Smooth muscle cell (in vitro differentiated cells): ENCODE data around the gene VPS35. TPM values are rescaled to one million over a fixed set of nuclear protein-coding genes. Genes with fewer than 3 reads are reported as not detected.

ENCODE experiments used
- DNase-seq: peaks from one replicate; lab custom pipeline; 2025; ENCODE audit not compliant: unreplicated experiment; lab: John Stamatoyannopoulos, UW
- H2AFZ ChIP-seq: fragments of 200-600 bp; sonication (generic); 2 replicates; pipeline ENCODE4 v1.6.0; 2016; ENCODE audit warnings: antibody characterized with exemption, low read depth, mild to moderate bottlenecking
- H3F3A ChIP-seq: fragments of 200-600 bp; sonication (generic); 2 replicates; pipeline ENCODE4 v1.6.0; 2017; ENCODE audit warnings: antibody characterized with exemption, low read depth
- H3K27ac ChIP-seq: fragments of 200-600 bp; sonication (generic); 2 replicates; pipeline ENCODE4 v1.5.1; 2016; ENCODE audit warnings: low read depth, mild to moderate bottlenecking
- H3K27me3 ChIP-seq: fragments of 200-600 bp; sonication (generic); 2 replicates; pipeline ENCODE4 v1.6.1; 2016; ENCODE audit warnings: low read depth, mild to moderate bottlenecking
- H3K36me3 ChIP-seq: fragments of 200-600 bp; sonication (generic); 2 replicates; pipeline ENCODE4 v1.5.1; 2016; ENCODE audit warnings: low read depth
- H3K4me1 ChIP-seq: fragments of 200-600 bp; sonication (generic); 2 replicates; pipeline ENCODE4 v1.5.1; 2016; ENCODE audit warnings: low read depth
- H3K4me2 ChIP-seq: fragments of 200-600 bp; sonication (generic); 2 replicates; pipeline ENCODE4 v1.6.0; 2016; ENCODE audit warnings: mild to moderate bottlenecking
- H3K4me3 ChIP-seq: fragments of 200-600 bp; sonication (generic); 2 replicates; pipeline ENCODE4 v1.5.1; 2016; ENCODE audit warnings: mild to moderate bottlenecking
- H3K79me2 ChIP-seq: fragments of 200-600 bp; sonication (generic); 2 replicates; pipeline ENCODE4 v1.6.0; 2016; ENCODE audit warnings: low read depth, mild to moderate bottlenecking
- H3K9ac ChIP-seq: fragments of 200-600 bp; sonication (generic); 2 replicates; pipeline ENCODE4 v1.6.0; 2016; ENCODE audit warnings: low read depth
- H3K9me3 ChIP-seq: fragments of 200-600 bp; sonication (generic); replicated peaks from 2 replicates; pipeline ENCODE4 v1.5.1; 2016; ENCODE audit warnings: low read depth
- H4K20me1 ChIP-seq: fragments of 200-600 bp; sonication (generic); 2 replicates; pipeline ENCODE4 v1.6.0; 2016; ENCODE audit warnings: low read depth
- CTCF ChIP-seq: fragments of 200-600 bp; sonication (generic); IDR thresholded peaks from 2 replicates; pipeline ENCODE4 v1.5.1; 2017; ENCODE audit warnings: borderline replicate concordance, mild to moderate bottlenecking, antibody characterized with exemption; ENCODE audit not compliant: insufficient read depth, poor library complexity, severe bottlenecking
- WGBS: methylation state at CpG from one replicate; pipeline ENCODE4 v1.1.7; 2016; ENCODE audit warnings: low lambda C conversion rate; 5-methylcytosine and 5-hydroxymethylcytosine counted together
- polyA plus RNA-seq: library from polyadenylated mRNA; unstranded; fragments of >200 nt; fragmentation: Nextera tagmentation; extraction: Ambion mirVana; gene quantifications from 2 replicates; pipeline ENCODE4 v1.2.1, GENCODE V29; 2016
- total RNA-seq: library from RNA; depleted of rRNA; stranded (reverse); fragments of >200 nt; gene quantifications from 2 replicates; pipeline ENCODE4 v1.2.3, GENCODE V29; 2014

The VPS35 gene
- total and polyA plus RNA-seq, 2 experiments from 2014 or later, result 59.5 to 103 TPM

DNA sequence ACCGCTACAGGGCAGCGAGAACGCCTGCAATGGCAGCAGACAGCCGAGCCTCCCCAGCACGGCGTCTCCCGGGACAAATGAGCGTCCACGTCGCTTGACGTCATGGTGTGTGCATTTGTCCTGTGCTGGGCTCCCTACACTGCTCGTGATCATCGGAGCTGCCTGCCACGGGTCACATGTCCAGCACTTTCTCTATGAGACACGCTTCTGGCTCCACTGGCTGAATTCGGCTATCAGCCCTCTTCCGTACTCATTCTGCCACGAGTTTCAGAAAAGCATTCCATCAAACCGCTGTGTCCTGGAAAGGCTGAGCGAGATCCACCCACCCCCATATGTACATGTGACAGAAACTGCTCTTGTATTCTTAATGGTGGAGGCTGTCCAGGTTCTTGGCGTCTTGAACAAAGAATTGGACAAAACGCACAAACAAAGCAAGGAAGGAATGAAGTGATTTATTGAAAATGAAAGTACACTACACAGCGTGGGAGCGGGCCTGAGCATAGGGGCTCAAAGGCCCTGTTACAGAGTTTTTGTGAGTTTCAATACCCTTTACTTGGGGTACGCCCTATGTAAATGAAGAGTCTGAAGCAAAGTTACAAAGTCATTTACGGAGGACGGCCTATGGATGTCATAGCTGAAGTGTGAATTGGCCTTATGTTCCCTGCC is 39.3 kb downstream of the VPS35 start:
- Histone ChIP-seq H4K20me1 (no peaks in the 10 kb centered on the region), H3K79me2 (no peaks in the 10 kb centered on the region), H3K4me3 (no peak overlapping the region), H3K27ac (no peak overlapping the region), H3F3A (no peaks in the 10 kb centered on the region), H3K4me2 (no peak overlapping the region), H2AFZ (no peak overlapping the region), H3K36me3 (no peaks in the 10 kb centered on the region), H3K27me3 (no peaks in the 10 kb centered on the region), H3K4me1 (no peaks in the 10 kb centered on the region), H3K9me3 (no peaks in the 10 kb centered on the region), H3K9ac (no peak overlapping the region)
- DNase-seq, result no peak
- 91% methylated on average over 27 of the region's 27 CpGs for WGBS
- TF ChIP-seq CTCF, result no peak

DNA sequence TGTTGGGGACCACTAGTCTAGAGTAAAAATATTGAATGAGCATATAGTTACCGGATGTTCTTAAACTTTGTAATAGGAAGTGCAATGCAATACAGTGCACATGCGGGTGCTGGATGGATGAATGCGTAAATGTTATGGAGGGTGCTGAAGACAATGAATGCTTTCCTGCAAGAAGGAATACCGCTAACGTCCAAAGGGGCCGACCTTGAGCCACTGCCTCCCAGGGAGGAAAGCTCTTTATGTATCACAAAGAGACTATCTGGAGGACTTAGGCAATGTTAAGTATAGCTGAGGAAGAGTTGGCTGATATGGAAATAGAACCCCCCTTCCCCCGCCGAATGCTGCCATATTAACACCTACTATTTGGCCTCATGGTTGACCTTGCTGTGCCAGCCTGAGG is 40.3 kb downstream of the VPS35 start:
- 82% methylated on average over 8 of the region's 8 CpGs for WGBS
- Histone ChIP-seq H3K9ac (no peak overlapping the region), H3K79me2 (no peaks in the 10 kb centered on the region), H3K4me1 (no peaks in the 10 kb centered on the region), H3K4me3 (no peak overlapping the region), H3F3A (no peaks in the 10 kb centered on the region), H3K27ac (no peak overlapping the region), H3K4me2 (no peak overlapping the region), H3K27me3 (no peaks in the 10 kb centered on the region), H2AFZ (no peak overlapping the region), H4K20me1 (no peaks in the 10 kb centered on the region), H3K36me3 (no peaks in the 10 kb centered on the region), H3K9me3 (no peaks in the 10 kb centered on the region)
- no peak for TF ChIP-seq CTCF
- no peak for DNase-seq

DNA sequence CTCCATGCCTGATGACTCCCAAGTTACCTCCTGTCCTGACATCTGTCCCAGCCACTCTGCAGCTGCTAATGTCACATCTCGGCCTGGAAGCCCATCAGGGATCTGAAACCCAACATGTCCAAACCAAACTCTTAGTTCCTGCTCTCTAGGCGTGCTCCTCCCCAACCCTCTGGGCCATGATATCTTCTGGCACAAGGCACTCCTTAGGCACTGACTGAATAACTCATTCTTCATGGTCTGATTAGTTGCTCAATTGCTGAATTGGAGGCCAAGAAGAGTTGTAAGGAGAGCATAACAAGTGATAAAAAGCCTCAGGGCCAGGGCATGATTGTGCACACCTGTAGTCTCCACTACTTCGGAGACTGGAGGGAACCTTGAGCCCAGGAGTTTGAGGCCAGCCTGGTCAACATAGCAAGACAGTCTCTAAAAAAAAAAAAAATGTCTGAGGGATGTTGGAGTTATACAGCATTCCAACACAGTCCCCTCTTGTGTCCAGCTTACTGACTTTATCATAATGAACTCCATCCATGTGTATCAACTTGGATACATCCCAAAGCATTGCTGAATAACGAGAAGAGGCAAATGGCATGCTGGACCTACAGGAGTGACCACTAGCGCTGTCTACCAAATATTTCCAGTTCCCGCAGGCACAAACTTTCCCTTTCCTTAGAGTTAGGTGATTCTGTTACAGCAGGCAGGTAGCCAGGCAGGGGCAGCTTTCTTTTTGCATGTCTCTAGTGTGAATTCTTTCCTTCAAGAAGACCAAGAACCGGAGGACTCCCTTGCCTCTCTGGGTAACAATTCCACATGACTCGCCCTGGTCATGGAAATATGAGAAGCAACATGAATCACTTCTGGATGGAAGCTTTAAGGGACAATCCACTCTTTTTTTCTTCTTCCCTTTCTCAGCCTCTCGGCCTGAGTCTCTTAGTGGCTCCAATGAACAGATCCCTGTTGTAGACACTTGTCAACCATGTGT is 49.7 kb downstream of the VPS35 start:
- WGBS, result 83% methylated on average over 9 of the region's 9 CpGs

More for the DNA sequence above, 49.7 kb downstream of the VPS35 start:
- no peak overlapping the region for H3K9ac ChIP-seq
- no peaks in the 10 kb centered on the region for H3K4me1 ChIP-seq
- H3K27ac ChIP-seq, result no peak overlapping the region
- no peak overlapping the region for H2AFZ ChIP-seq
- H3K27me3 ChIP-seq, result peaks cover 7% of the 10 kb centered on the region
- no peaks in the 10 kb centered on the region for H4K20me1 ChIP-seq
- no peaks in the 10 kb centered on the region for H3K79me2 ChIP-seq
- H3K9me3 ChIP-seq, result no peaks in the 10 kb centered on the region
- no peak overlapping the region for H3K4me3 ChIP-seq
- no peaks in the 10 kb centered on the region for H3F3A ChIP-seq
- TF ChIP-seq CTCF, result no peak
- no peak for DNase-seq
- no peak overlapping the region for H3K4me2 ChIP-seq
- H3K36me3 ChIP-seq, result no peaks in the 10 kb centered on the region
